NCI-H446 treated with DMSO at 0.1 percent for 48 hours (cell line): ENCODE data around the gene KRTAP6-2.

Experiments used
- DNase-seq: peaks from one replicate; lab custom pipeline; 2025; lab: John Stamatoyannopoulos, UW

KRTAP6-2 gene, protein sequence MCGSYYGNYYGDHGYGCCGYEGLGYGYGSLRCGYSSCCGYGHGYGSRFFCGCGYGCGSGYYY

DNA sequence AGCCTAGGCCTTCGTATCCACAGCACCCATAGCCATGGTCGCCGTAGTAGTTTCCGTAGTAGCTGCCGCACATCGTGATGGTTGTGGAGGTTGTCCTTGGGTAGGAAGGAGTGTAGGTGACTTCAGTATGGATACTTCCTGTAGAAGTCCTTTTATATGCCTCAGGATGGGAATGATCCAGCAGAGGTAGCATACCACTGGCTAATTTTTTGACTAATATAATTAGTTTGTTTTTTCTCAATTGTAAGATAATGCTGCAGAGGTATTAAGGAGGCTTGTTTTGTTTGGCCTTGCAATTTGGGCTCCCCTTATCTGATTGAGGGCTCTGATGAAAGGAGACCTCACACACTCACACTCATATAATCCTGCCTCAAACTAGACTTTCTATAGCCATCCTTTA, at the start of gene KRTAP6-2:
Gene KRTAP6-2, minus strand, starts transcription at position 101 of the 400 bp plus-strand sequence. Its CDS starts 28 bp downstream, at position 73.
- no peak for DNase-seq

DNA sequence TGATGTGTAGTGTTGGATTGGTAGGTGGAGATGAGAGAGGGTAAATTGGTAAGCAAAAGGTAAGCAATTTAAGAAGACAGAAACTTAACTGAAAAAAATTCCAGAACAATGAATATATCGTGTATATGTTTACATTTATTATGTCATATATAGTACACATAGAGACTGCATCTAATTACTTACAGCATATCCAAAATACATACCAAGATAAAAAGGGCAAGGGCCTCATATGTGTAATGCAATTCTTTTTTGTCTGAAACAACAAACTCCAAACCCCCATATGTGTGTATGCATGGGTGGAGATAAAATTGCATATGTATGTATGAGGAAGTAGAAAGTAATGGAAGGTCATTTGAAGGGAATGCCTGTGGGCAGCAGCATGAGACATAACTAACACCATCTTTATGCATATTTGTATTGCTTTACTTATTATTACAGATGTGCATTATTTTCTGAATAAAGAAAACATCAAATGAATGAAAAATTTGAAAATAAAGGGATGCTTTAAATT, 48.3 kb upstream of the KRTAP6-2 start:
- no peak for DNase-seq

DNA sequence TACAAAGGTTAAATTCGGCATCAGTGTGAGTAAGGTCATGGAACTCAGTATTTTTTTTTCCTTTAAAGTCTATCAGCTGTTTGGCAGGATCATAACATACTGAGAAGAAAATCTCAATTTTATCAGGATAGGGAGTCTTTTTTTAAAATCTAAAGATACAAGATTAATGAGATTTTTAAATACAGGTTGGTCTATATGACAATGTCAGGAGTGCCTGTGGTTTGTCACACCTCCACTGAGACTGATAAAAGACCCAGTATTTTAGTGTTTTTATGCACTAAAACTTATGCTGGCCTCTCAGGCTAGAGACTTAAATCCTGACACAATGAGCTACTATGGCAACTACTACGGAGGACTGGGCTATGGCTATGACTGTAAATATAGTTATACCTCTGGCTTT, 43.9 kb upstream of the KRTAP6-2 start, which contains the start of gene KRTAP20-3:
Gene KRTAP20-3, plus strand, starts transcription at position 301 of the 400 bp plus-strand sequence.
- DNase-seq = no peak

DNA sequence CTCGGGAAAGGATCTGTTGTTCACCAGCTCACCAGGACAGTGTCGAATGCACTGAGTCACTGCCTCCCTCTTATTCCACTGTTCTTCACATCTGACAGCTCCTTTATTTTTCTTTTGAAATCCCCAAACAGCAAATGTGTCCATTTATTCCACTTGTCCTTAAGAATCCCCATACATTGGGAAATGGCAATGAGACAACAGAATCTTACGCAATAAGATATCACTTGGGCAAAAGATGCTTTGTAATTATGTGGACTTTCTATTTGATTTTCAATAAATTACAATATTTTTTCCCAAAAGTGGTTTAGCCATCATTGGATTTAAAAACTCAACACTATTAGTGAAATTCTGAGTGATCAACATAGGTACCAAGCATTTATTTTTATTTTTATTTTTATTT, 40.0 kb upstream of the KRTAP6-2 start:
- no peak for DNase-seq

DNA sequence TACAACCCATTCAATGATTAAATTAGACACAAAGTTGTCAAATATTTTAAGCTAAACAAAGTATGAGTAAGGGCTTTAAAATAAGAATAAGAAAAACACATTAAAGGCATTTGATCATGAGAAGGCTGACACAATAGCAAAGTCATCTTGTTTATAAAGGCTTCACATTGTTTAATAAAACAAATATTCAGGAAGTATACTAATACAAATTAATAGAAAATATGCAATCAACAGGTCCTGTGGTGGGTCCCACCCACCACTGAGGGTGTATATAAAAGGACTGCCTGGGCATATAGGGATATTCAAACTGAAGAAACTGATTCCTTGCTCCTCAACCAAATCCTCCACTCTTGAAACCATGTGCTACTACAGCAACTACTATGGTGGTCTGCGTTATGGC, 36.2 kb upstream of the KRTAP6-2 start, which contains the start of gene KRTAP20-2:
Gene KRTAP20-2, plus strand, starts transcription at position 301 of the 400 bp plus-strand sequence. Its CDS starts 58 bp downstream, at position 359.
- DNase-seq = no peak

DNA sequence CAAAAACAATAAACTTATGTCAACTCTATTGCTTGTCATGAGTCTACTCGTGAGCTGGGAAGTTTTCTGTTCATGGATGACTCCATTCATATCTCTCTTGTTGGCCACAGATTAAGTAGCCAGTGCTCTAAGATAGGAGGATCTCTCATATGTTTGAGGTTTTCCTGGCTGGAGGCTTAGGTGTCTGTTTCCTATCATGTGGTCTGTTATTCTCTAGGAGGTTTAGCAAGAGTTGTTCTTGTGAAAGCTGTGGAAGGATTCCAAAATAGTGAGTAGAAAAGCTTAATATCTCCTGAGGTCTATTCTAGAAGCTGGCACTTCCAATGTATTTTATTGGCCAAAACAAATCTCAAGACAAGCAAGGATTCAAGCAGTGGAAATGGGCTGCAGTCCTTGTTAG, 30.5 kb upstream of the KRTAP6-2 start:
- DNase-seq = no peak

DNA sequence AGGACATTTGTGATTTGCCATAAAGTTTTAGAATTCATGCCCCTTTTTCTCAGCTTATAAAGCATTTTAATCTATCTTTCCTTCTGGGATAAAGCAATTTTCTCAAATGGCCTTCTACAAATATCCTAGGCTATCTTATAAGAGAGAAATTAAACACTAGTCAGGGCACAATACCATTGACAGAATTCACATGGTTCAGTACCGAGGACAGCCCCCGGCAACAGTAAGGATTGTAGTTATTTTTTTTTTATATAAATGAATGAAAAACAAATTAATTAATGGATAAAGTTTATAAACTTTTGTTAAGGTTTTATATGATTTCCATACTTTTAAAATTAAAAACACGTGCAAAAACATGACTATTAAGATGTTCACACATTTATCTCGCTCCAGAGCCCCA, 29.4 kb upstream of the KRTAP6-2 start:
- DNase-seq = no peak

DNA sequence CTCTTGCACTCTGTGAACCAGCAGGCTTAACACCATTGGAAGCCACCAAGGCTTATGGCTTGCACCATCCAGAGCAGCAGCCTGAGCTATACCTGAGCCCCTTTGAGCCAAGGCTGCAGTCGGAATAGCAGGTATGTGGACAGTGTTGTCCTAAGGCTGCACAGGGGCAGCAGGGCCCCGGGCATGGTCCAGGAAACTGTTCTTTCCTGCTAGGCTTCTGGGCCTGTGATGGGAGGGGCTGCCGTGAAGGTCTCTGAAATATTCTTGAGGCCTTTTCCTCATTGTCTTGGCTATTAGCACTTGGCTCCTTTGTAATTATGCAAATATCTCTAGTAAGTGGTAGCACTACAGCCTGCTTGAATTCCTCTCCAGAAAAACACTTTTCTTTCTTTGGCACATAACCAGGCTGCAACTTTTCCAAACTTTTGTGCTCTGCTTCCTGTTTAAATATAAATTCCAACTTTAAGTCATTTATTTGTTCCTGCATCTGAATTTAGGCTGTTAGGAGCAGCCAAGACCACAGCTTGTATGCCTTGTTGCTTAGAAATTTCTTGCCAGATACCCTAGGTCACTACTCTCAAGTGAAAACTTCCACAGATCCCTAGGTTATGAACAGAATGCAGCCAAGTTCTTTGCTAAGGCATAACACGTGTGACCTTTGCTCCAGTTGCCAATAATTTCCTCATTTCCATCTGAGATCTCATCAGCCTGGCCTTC, 26.9 kb upstream of the KRTAP6-2 start:
- DNase-seq = no peak

DNA sequence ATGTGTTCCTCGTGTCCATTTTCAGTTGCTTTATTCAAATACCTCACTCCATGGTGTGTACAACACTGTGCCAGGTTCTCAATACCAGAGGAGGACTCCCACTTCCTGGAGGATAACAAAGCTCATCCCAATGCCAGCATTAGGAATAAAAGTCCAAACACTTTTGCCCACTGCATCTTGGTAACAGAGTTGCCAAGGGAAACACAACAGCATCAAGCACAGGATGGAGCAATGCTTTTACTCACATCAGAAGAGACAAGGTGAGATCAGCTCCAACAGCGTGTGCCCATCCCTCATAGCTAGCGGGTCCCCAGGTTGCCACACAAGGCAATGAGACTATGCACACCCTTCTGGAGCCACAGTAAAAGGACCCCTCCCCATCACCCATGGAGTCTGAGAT, 24.7 kb upstream of the KRTAP6-2 start:
- no peak for DNase-seq

DNA sequence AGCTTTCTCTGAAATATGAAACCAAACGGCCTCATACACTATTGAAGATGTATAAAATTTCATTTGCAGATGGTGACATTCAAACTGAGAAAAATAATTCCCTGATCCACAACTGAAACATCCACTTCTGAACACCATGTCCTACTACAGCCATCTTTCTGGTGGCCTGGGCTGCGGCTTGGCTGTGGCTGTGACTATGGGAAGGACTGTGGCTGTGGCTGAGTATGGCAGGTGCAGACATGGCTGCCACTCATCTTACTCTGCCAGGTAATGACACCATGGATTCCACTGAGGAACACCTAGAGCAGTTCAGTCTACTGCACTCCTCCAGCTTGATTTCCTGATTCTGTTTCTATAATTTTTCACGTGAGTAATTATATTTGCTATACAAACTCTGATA, 21.8 kb upstream of the KRTAP6-2 start, which contains the start of gene KRTAP20-4:
Gene KRTAP20-4, plus strand, starts transcription at position 106 of the 400 bp plus-strand sequence.
- no peak for DNase-seq

DNA sequence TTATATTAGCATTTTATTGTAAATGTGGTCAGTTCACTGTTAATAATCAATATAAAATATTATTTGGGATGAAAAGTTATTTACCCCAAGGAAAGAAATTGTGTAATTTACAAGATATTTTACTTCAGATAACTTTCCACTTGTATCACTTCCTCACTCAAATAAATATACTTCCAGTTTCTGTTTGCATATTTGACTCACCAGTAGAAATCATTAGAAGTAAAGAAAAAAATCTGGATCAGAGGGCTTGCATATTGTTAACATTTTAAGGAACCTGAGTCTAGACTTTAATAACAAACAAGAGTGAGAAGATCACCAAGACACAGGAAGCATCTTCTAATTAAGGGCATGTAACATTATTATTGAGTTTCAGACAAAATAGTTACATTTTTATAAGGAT, 21.4 kb upstream of the KRTAP6-2 start:
- DNase-seq = no peak

DNA sequence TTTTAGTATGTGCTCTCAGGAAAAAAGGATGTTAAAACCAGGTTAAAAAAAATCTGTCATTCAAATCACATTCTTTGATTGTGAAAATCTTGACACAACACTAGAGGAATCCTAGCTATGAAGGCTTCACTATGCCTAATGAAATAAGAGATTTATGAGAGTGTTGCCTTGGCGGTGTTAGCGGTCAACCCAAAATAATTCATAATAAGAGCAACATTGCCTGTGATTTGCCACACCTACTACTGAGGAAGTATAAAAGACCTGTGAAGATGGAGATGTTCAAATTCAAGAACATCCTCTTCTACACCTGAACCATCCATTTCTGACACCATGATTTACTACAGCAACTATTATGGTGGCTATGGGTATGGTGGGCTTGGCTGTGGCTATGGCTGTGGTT, 17.4 kb upstream of the KRTAP6-2 start, which contains the start of gene KRTAP20-1:
Gene KRTAP20-1, plus strand, starts transcription at position 301 of the 400 bp plus-strand sequence. Its CDS starts 30 bp downstream, at position 331.
- no peak for DNase-seq

DNA sequence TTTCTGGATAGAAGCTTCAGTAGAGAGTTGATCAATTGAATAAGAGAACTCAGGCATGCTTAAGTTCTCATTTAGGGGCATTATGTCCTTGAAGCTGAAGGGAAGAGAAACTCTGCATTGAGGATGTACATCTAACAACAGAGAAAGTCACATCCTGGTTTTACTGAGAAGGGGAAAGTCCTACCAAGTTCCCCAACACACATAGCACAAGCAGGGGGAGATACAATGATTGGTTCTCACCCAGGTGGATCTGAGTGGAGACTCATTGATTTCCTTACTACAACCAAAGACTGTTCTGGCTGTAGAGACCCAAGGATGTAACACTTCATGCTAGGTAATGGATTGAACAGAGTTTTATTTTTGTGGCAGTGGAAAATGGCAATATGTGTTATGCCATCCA, 16.5 kb upstream of the KRTAP6-2 start:
- DNase-seq = no peak

DNA sequence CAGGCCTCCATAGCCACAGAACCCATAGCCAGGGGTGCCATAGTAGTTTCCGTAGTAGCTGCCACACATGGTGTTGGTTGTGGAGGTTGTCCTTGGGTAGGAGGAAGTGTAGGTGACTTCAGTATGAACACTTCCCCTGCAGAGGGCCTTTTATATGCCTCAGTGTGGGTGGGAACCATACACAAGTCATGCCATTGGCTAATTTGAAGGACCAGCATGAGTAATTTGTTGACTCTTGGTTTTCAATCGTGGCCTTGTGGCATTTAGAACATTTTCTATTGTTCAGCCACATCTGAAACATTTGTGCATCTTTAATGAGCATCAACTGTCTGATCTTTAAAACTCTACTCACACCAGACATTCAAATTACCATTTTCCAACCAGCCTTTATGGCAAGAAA, 15.1 kb upstream of the KRTAP6-2 start, which contains the start of gene KRTAP6-1:
Gene KRTAP6-1, minus strand, starts transcription at position 95 of the 400 bp plus-strand sequence. Its CDS starts 26 bp downstream, at position 69.
- DNase-seq = no peak

DNA sequence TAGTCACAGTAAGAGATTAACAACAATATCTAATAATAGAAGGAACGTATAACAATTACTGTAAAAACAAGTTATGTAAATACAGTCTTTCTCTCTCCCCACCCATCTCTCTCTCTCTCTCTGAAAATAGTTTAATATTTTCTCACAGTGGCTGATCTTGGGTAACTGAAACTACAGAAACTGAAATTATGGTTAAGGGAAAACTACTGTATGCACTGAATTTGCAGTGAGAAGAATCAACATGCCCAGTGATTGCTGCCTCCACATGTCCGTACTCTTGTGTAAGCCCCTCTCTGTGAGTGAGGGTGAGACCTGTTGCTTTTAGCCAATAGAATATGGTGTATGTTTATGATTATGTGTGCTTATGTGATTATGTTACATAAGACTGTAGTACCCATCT, 13.4 kb upstream of the KRTAP6-2 start:
- no peak for DNase-seq

DNA sequence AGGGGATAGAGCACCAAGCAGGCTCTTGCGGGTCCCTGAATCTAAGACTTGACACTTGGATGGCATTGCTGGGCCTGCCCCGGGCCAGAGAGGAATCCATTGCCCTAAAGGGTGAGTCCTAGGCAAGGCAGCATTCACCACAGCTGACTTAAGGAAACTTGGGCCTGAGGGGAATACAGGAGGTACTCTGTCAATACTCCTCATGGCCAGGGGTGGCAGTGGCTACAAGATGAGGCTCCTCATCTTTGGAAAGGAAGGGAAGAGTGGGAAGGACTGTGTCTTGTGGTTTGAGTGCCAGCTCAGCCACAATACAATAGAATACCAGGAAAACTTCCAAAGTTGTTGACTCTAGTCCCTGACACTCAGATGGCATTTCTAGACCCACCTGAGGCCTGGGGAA, 7.3 kb upstream of the KRTAP6-2 start:
- DNase-seq = no peak

DNA sequence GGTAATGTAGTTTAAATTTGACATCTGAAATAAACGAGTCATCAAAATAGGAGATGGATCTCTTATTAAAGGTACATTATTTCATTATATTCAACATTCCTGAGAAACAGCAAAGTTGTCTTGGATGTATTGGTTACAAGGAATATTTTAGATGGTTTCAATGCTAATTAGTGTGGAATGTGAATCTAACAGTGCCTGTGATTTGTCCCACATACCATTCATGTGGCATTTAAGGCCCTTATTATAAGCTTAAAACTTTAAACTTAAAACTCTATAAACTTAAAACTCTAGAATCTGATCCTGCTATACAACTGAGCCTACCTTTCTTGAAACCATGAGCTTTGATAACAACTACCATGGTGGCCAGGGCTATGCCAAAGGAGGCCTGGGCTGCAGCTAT, 2.1 kb upstream of the KRTAP6-2 start, which contains the start of gene KRTAP22-1:
Gene KRTAP22-1, plus strand, starts transcription at position 301 of the 400 bp plus-strand sequence.
- DNase-seq = no peak

DNA sequence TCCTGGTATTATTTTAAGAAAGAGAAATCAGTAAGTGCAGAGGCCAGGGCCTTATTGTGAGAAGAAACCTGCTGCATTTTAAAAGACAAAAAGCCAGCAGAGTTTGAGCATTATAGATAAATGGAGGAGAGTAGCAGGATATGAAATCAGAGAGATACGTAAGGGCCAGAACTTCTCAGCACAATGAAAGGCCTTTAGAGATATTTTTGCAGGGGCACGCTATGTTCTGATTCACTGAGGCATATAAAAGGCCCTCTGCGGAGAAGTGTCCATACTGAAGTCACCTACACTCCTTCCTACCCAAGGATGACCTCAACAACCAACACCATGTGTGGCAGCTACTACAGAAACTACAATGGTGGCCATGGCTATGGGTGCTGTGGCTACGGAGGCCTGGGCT, 6.6 kb downstream of the KRTAP6-2 start, which contains the start of gene KRTAP6-3:
Gene KRTAP6-3, plus strand, starts transcription at position 301 of the 400 bp plus-strand sequence. Its CDS starts 6 bp downstream, at position 307.
- no peak for DNase-seq

DNA sequence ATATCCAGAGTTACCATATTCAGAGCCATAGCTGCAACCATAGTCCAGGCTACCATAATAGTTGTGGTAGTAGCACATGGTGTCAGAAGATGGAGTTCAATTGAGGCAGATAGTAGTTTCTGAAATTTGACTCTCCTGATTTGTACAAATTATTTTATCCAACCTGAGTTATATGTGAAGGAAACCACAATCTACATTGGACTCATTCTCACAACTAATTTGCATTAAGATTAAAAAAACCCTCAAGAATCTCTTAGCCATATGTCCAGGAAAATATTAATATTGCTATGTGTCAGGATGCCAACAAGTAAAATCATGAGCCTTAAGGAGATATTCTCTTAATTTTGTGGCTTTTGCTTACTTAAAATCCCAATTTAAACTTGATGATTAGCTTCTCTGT, 8.4 kb downstream of the KRTAP6-2 start, which contains the start of gene KRTAP22-2:
Gene KRTAP22-2, minus strand, starts transcription at position 101 of the 400 bp plus-strand sequence.
- DNase-seq = no peak

DNA sequence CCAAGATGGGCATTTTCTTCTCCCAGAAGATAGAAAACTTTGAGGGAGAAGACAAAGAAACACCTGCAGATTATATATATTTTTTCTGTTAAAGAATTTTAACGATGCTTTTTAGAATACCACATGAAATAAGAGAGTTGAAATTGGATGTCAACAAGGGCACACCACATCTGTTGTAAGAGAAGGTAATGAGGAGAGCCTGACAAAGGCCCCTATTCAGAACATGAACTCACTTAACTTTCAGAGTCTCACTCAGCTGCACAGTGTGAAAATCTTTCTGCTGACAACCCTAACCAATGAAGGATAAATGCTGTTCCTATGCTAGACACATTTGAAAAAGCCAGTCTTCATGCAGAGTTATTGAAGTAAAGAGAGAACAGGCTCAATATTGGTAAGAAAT, 15.8 kb downstream of the KRTAP6-2 start:
- no peak for DNase-seq

DNA sequence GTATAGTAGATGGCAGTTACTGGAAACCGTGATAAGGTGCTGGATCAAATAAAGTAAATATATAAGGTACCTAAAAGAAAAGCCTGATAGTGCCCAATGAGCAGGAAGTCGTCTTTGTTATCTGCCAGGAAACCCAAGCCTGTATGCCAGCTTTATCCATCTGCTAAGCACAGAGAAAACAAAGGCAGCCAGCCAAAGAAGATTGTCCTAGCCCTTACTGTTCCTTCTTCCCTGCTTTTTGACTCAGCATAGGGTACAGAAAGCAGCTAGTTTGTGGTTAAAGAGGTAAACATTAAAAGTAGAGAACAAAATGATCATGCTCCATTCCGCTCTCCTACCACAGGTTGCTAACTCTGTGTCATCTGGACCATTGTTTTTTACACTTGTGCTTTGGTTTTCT, 18.6 kb downstream of the KRTAP6-2 start:
- DNase-seq = peak; percentile 62

DNA sequence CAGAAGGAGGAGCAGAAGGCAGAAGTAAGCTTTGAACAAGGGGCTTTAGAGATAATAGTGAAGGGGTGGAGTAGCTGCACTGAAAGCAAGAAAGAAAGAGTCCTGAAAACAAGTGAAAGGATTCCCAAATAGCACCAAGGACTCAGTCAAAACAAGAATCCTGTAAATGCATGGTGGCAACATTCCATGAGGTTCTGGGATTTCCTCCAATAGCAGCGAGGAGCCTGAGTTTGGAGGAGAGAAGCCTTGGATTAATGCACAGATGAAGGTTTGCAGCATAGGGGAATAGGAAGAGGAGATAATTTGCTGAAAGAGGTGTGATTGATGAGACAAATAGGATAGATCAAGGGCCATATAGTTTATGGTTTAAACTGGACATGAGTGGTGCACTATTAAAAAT, 19.4 kb downstream of the KRTAP6-2 start:
- DNase-seq = peak; percentile 13

DNA sequence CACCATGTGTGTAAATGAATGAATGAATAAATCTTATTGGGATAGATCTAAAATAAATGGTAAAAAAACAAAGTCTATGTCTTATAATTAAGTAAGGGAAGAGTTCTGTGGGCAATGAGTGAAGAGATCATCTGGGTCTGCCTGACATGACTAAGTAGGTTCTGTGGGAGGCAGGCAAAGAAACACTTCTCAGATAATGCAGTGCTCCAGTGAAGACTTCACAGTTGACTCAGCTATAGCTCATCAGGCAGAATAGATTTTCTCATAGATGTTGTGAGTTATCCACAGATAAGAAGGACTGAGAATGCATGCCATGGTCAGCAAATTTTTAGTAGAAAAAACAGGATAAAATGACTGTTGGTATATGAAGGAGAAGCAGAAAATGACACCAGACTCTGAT, 20.9 kb downstream of the KRTAP6-2 start:
- no peak for DNase-seq
